HG03175 (cell line): ENCODE measurements around the gene HIBCH.

Source experiments
- ATAC-seq: cut with Tn5 transposase; IDR thresholded peaks from one replicate; pipeline ENCODE4 v1.9.1; 2021; ENCODE audit warnings: mild to moderate bottlenecking, moderate library complexity; ENCODE audit not compliant: unreplicated experiment

HIBCH gene

DNA sequence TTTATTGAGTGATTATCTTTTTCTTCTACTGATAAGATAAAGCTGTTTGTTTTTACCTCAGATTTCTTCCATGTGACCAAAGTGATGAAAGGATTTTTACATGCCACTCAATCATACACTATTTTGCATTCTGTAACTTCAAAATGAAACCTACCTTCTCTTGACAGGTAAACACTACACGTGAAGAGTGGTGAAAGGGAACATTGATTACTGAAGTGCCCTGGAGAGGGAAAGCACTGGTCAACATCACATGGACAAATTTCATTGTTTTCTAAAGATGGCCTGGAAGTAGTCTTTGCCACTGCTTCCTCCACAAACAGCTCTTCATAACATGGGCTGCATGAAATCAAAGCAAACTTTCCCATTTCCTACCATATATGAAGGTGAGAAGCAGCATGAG lies 120.1 kb downstream of the HIBCH start:
- no peak for ATAC-seq

DNA sequence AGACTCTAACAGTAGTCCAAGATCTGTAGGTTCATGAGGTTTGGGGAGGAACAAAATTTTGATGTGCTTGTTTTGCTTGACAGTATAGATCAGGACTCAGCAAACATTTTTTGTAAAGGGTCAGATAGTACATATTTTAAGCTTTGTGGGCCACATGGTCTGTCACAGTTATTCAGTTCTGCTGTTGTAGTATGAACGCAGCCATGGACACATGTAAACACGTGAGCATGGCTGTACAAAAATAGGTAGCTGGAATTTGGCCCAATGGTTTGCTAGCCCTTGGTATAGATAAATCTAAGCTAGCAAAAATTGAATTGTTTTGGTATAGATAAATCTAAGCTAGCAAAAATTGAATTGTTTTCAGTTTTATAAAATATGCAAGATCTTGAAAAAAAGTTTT lies 120.5 kb downstream of the HIBCH start:
- ATAC-seq, result no peak

DNA sequence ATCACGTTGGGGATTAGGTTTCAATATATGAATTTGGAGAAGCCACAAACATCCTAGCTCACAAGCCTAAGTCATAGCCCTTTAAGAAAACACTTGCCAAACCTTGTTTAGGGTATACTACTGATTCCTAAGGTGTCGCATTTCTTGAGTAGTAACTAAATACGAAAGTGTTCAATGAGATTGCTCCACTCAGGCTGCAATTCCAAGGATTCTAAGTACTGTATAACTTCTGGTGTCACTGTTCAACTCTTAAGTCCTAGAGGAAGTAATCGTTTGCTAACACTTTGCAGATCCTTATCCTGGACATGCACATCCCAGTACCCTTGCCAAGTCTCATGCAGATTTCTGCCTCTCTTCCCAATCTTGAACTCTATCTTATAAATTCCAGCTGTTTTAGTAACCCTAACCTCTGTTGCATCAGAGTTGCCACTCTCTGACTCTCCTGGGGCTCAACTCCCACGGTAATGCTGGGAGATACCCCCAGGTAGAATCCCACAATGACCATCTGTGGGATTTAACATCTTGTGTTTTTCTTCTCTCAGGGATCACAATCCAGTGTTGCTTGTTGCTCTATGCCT lies 122.4 kb downstream of the HIBCH start:
- no peak for ATAC-seq

DNA sequence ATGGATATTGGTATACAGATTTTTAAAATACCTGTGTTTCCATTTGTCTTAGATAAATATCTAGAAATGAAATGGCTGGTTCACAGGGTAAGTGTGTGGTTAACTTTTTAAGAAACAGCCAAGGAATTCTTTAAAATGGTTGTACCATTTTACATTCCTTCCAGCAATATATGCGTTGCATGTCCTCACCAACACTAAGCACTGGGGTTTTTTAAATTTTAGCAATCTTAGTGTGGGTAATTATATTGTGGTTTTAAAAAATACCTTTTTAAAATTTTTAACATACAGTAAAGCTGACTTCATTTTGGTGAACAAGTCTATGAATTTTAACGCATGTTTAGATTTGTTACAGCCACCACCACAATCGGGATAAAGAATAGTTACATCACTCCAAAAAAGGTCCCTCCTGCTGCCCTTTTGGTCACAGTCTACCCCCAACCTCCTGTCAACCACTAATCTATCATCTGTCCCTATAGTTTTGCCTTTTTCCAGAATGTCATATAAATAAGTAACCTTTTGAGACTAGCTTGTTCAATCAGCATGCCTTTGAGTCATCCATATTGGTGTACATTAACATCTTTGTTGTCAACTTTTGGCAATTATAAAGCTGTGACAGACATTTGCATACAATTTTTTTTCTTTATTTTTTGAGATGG lies 129.0 kb downstream of the HIBCH start:
- no peak for ATAC-seq

DNA sequence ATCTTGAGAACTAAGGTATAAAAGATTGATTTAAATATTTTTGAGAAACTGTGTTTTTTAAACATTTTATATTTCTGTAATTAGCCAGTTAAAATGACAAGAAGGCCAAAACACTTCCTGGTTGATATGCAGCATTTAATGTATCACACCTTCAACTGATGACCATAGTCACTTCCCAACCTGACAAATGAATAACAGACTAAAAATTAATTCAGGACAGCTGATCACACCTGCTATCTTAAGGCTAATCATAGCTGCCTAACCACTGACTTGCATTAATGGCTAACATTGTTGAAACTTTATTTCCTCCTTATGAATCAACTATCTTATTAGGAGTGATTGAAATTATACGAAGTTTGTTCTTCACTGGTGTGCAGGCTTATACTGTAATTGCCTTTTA lies 131.3 kb downstream of the HIBCH start:
- ATAC-seq, result peak; percentile 72

DNA sequence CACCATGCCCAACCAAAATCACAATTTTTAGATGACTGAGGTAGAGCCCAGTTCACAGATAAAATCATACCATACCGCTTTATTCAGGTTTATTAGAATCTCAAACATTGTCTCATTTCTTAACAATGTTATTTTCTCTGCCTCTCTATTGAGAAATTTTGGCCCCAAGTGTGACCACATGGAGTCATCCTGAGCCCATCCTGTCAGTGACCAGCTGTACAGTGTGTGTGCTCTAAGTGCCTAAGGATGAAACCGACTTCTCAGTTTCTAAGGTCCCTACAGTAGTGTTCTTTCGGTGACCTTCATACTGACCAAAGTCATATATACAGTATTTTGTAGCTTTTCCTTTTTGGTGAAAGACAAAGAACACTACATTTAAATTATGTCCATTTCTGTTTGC lies 133.4 kb downstream of the HIBCH start:
- ATAC-seq, result no peak

DNA sequence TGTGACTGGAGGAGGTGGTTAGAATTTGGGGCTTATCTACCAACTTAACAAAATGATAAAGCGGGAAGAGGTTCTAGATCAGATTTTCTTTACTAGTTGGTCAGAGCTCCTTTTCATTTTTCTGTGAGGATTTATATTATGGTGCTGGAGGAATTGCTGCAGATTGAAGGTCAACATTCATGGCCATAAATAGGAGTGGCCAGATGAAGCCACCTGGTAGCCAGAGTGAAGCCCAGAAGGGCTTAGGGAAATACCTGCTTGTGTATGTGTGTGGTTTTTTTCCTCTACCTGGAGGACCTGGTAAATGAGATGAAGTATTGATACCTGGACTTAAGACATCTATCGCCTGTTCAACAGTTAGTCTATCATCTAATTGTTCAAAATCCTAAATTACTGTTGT lies 134.2 kb downstream of the HIBCH start:
- no peak for ATAC-seq

DNA sequence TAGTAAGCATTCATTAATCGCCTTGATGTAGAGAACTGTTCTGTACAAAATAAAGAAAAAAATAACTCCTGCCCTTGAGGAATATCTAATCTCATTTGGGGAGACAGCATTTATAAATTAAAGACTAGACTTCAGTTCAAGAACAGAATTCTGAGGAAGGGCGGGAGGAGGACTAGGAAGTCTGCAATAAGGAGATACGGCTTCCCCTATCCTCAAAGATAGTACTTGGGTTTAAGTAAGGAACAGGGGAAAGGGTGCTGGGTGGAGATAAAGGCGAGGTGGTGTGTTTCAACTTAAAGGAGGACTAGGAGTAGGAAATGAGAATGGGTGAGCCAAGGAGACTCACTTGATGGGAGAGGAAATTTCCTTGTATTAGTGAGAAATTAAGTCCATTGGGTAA lies 135.2 kb downstream of the HIBCH start:
- no peak for ATAC-seq

DNA sequence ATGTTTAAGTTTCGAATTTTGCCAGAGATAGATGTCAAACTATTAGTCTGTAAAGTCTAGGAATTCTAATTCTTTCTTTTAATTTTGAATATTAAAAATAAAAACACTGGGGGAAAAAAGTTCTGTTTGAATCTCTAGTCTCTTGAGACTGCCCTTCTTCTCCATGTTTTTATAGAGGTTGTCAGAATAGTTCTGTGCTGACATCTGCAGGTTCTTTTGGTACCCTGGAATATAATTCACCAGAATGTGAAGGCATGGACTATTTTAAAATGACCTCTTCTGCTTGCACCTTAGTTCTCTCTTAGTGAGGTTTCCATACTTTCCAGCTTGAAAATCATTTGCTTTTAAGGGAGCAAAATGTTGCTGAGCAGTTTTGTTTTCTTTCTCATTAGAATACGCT lies 136.1 kb downstream of the HIBCH start:
- no peak for ATAC-seq

DNA sequence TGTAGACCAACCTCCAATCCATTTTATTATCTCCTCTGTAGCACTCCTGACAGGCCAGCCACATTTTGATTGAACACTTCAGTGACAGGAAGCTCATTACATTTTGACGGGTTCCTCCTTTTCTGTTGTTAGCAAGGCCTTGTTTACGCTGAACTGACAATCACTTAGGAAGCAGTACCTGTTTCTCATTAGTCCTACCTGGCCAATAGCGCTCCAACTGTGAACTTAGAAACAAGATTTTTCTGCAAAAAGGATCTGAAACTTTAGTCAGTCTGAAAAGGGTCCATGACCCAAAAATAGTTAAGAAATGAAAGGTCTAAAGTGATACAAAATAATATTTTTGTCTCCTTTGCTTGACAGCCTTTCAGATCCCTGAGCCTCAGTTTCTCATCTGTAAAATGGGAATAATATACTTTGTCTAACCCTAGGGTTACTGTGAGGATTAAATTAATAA lies 137.5 kb downstream of the HIBCH start:
- peak; percentile 26 for ATAC-seq

DNA sequence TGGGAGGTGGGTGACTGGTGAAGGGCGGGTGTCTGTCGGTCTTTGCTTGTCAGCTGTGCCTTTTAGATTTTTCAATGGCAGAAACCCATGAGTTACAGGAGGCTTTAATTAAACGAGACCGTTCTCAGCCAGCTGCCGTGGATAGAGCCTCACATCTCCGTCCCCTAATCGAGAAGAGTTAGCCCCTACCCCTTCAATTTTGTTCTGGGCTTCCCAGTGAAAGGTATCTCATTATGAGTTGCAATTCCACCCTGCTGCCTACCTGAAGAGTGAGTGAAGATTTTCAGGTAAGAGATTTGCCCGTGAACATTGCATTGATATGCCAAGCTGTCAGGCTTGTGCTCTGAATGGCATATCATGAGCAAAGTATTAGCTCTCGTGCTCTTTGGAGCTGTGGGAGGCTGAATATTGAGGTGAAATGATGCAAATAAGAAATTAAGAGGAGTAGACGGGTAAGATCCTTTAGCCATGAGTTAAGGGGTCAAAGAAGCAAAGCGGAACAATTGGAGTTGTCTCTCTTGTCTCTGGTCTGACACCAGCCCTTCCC lies 138.4 kb downstream of the HIBCH start:
- no peak for ATAC-seq

DNA sequence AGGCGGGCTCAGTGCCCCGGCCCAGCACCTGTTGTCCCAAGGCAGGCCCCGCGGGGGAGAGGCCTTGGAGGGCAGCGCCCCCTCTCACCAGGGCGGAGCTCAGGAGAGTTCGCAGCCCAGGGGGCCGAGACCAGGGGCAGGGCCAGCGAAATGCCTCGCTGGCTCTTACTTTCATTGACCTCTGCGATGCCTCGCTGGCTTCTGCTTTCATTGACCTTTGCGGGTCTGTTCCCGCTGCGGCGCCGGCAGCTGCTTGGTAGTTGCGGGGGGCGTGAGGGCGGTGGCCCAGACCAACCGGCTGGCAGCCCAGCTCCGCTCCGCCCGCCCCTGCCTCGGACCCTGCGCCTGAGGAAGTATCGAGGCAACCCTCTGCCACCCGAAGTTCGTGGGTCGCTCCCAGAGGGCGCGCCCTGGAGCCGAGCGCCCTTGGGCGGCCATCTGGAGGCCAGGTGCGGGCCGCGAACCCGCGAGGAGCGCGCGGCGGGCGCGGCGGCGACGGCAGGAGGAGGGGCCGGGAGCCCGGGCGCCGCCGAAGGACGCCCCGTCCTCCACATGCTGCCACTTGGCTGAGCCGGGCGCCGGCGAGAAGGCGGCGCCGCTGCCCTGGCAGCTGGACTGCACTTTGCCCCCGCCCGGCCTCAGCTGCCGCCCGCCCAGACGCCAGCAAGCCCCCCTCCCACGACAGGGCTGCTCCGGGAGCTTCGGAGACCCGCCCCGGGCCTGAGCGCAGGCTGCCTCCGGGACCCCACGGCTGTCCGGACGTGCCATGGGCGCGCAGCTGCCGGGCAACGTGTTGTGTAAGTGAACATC lies 139.1 kb downstream of the HIBCH start:
- ATAC-seq, result peak; percentile 82

DNA sequence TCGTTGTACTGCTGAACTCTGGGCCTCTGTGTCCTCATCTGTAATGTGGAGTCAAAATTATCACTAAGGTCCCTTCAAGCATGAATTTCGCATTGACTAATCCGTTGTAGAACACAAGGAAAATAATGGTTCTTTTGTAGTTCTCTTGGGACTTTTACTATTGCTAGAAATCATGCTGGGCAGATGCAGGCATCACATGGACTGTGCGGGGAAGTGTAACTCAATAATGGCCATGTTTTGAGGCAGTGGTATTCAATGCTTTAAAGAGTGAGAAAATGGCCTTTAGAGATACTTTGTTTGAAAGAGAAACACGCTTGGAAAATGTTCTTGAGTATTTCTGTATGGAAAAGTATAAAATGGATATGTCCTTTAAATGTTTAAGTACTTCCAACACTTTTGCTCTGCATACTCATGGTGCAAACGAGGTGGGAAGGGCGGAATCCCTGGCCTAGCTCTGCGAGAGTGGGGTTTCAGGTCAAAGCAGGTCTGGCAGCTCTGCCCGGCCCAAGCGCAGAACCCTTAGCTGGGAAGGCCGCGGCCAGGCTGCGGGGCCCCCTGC lies 139.8 kb downstream of the HIBCH start:
- no peak for ATAC-seq

DNA sequence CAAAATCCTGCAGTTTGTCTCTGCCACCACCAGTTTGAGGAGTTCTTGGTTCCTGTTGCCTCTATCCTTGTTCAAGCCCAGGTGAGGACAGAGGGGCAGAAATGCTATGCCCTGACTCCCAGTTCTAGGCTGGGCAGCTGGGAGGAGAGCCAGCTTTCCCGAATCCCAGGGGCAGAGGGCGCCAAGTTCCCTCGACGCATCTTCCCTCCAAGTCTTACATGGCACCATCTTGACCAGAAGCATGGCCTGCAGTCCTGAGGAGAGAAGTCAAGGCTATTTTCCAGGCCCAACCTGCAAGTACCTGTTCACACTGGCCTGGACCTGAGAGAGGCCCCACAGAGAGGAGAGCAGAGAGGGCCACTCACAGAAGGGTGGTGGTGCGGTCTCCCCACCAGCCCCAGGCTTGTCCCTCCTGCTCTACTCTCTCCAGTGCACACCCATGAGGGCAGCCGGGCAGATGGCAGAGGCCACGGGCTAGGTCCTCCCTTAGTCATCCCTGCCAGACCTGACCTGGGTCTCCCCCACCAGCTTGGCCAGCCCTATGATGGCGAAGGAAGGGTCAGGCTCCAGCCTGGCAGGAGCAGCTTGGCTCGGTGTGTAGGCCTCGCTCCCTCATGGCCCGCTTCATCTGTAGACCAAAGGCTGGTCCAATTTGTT lies 141.4 kb downstream of the HIBCH start:
- no peak for ATAC-seq

DNA sequence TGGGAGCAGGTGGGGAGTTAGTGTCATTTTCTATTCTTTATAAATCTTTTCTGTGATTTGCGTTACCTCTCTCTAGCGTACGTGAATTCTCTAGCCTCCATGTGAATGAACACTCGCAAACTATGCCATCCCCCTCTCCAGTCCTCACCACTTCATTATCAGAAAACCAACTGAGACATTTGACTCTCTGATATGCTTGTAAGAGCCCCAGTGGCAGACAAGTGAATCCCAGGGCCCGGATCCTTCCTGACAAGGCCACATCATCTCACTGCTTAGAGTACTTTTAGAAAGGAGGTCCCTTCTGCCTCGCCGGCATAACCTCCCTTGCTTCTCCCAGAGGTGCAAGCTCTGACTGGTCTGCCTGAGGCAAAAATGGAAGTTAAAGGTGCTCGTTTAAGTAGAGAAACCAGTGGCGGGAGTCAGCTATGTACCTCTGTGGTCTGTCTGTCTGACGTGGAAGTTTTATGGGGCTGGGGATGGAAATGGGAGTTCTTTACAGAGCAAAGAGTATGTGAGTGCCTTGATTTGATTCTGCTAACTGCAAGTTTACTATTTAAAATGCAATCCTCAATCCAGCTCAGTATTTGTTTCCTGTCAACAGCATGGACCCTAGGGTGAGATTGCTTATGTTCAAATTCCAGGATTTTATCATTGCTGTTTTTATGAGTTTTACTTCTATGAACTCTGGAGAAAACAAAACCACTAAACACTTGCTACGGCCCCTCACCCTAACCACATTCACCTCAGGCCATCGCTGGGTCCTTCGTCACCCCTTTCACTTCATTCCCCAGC lies 142.2 kb downstream of the HIBCH start:
- ATAC-seq, result no peak

DNA sequence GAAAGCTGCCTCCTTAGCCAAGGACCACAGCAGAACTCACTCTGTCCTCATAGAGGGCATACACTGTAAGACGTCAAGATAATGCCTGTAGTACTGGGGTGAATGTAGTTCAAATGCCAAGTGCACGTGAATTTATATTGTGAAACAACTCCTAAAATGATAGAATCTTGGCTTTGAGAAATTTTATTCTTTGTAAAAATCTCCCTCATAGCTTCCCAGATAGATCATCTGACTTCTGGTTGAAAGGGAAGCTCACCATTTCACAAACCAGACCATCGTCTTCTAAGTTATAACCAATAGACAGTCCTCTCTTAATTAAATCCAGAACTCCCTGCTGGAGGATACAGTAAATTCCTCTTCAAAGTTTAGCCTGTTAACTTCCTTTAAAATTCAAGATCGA lies 146.2 kb downstream of the HIBCH start:
- ATAC-seq, result no peak

DNA sequence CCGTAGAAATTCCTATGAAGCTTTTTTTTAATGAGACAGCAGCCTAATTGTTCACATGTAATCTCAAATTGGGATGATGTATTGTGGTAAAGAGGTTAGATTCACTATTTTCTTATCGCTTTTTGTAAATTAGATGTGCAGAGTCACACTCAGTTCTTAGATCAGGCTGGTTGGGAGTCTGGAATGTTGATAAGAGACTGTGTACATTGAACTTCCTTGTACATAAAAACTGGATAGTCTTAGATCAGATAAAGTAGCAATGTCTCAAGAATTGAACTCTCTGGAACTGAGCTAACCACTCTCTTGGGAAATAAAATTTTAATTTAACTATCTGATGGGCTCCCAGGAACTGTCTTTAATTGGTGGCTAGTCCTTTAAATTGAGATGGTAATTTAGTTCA lies 149.0 kb downstream of the HIBCH start:
- ATAC-seq, result no peak

DNA sequence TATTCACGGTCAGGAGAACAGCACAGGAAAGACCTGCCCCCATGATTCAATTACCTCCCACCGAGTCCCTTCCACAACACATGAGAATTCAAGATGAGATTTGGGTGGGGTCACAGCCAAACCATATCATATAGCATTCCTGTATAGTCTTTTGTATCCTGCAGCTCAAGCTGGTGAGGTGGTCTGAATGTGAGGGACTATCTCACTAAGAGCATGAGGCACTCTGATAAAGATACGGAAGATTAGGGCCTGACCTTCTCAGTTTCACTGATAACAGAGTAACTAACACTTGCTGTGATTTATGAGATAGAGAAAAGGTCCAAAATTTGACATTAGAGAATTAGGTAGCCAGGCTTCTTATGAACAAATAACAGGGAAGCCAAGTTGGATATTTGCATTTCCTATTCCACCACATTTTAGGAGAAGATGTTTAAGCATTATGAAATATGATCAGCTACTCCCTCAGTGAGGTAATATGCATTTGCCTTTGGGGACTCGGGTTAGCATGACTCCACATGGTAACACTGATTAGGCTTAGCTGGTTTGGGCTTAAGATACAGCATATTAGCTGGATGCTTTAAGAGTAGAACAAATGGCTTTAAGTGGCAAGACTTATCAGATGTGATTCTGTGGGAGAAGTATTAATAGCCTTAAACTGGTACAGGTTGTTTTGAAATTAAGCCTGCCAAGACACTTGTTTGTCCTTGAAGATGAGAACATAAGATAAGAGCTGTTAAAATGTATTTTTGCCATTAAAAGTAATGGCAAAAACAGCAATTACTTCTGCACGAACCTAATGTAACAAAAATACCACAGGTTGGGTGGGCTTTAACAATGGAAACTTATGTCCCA lies 150.2 kb downstream of the HIBCH start:
- no peak for ATAC-seq

DNA sequence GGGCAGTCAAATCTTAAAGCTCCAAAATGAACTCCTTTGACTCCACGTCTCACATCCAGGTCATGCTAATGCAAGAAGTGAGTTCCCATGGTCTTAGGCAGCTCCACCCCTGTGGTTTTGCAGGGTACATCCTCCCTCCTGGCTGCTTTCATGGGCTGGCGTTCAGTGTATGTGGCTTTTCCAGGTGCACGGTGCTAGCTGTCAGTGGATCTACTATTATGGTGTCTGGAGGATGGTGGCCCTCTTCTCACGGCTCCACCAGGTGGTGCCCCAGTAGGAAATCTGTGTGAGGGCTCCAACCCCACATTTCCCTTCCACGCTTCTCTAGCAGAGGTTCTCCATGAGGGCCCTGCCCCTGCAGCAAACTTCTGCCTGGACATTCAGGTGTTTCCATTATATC lies 151.9 kb downstream of the HIBCH start:
- ATAC-seq, result no peak
